GM23338 (cell line): ENCODE measurements around the gene NAALADL2. TPM values are rescaled to one million over a fixed set of nuclear protein-coding genes. Genes with fewer than 3 reads are reported as not detected.

Experiments
- ATAC-seq: fragments of 200-7000 bp; cut with Tn5 transposase; 3 replicates; pipeline ENCODE4 v1.9.1; 2020
- DNase-seq: peaks from one replicate; pipeline ENCODE4 v3.0.0-alpha.2; 2015; ENCODE audit warnings: low spot score
- H2AFZ ChIP-seq: fragments of 200-600 bp; sonication (generic); 2 replicates; pipeline ENCODE4 v1.8.0; 2016; ENCODE audit warnings: antibody characterized with exemption, mild to moderate bottlenecking, moderate library complexity
- H3F3A ChIP-seq: fragments of 200-600 bp; sonication (generic); replicated peaks from 2 replicates; pipeline ENCODE4 v1.8.0; 2017; ENCODE audit warnings: antibody characterized with exemption, mixed run types, low read depth
- H3K27ac ChIP-seq: fragments of 200-600 bp; sonication (generic); 2 replicates; pipeline ENCODE4 v1.6.1; 2016; ENCODE audit warnings: low read depth
- H3K27me3 ChIP-seq: fragments of 200-600 bp; sonication (generic); 2 replicates; pipeline ENCODE4 v1.8.0; 2016; ENCODE audit warnings: mild to moderate bottlenecking, mixed run types, moderate library complexity; ENCODE audit not compliant: insufficient read depth
- H3K36me3 ChIP-seq: fragments of 200-600 bp; sonication (generic); 2 replicates; pipeline ENCODE4 v1.8.0; 2016; ENCODE audit warnings: mild to moderate bottlenecking; ENCODE audit not compliant: insufficient read depth
- H3K4me1 ChIP-seq: fragments of 200-600 bp; sonication (generic); 2 replicates; pipeline ENCODE4 v1.8.0; 2016; ENCODE audit warnings: mild to moderate bottlenecking, moderate library complexity; ENCODE audit not compliant: insufficient read depth
- H3K4me2 ChIP-seq: fragments of 200-600 bp; sonication (generic); 2 replicates; pipeline ENCODE4 v1.7.1; 2017; ENCODE audit warnings: mixed run types
- H3K4me3 ChIP-seq: fragments of 200-600 bp; sonication (generic); 2 replicates; pipeline ENCODE4 v1.6.1; 2016; ENCODE audit warnings: mixed run types
- H3K79me2 ChIP-seq: fragments of 200-600 bp; sonication (generic); replicated peaks from 2 replicates; pipeline ENCODE4 v1.8.0; 2017; ENCODE audit warnings: mild to moderate bottlenecking; ENCODE audit not compliant: insufficient read depth
- H3K9me2 ChIP-seq: fragments of 200-600 bp; sonication (generic); 2 replicates; pipeline ENCODE4 v1.8.0; 2017; ENCODE audit not compliant: insufficient read depth
- H4K20me1 ChIP-seq: fragments of 200-600 bp; sonication (generic); replicated peaks from 2 replicates; pipeline ENCODE4 v1.8.0; 2017; ENCODE audit warnings: mild to moderate bottlenecking; ENCODE audit not compliant: insufficient read depth
- H3K27ac Mint-ChIP-seq: 2 replicates; pipeline ENCODE4 v1.8.0; 2020; ENCODE audit warnings: inconsistent platforms, mild to moderate bottlenecking, moderate library complexity, mixed read lengths
- H3K27me3 Mint-ChIP-seq: 3 replicates; pipeline ENCODE4 v1.8.0; 2022; ENCODE audit warnings: low read depth, mild to moderate bottlenecking, moderate library complexity, mixed read lengths, inconsistent platforms; ENCODE audit not compliant: insufficient read depth, poor library complexity
- H3K36me3 Mint-ChIP-seq: 3 replicates; pipeline ENCODE4 v1.8.0; 2021; ENCODE audit warnings: low read depth, mild to moderate bottlenecking, inconsistent platforms, moderate library complexity, mixed read lengths
- H3K4me1 Mint-ChIP-seq: 3 replicates; pipeline ENCODE4 v1.8.0; 2020; ENCODE audit warnings: mild to moderate bottlenecking, inconsistent platforms, mixed read lengths
- H3K4me3 Mint-ChIP-seq: 3 replicates; pipeline ENCODE4 v1.8.0; 2021; ENCODE audit warnings: moderate library complexity, mild to moderate bottlenecking, inconsistent platforms, mixed read lengths
- H3K9me3 Mint-ChIP-seq: 3 replicates; pipeline ENCODE4 v1.8.0; 2020; ENCODE audit warnings: moderate library complexity, mild to moderate bottlenecking, inconsistent platforms, mixed read lengths
- ETS1 ChIP-seq: IDR thresholded peaks from 2 replicates; pipeline ENCODE4 v1.6.1; 2016; ENCODE audit warnings: antibody characterized with exemption
- EZH2 ChIP-seq: fragments of 200-600 bp; sonication (generic); IDR thresholded peaks from one replicate; pipeline ENCODE4 v1.8.0; 2017; ENCODE audit warnings: antibody characterized with exemption, mild to moderate bottlenecking, low read depth; ENCODE audit not compliant: unreplicated experiment
- EZH2phosphoT487 ChIP-seq: fragments of 200-600 bp; sonication (generic); IDR thresholded peaks from one replicate; pipeline ENCODE4 v1.8.1; 2018; ENCODE audit warnings: antibody characterized with exemption; ENCODE audit not compliant: unreplicated experiment
- NANOG ChIP-seq: IDR thresholded peaks from 2 replicates; pipeline ENCODE4 v1.6.1; 2016; ENCODE audit warnings: antibody characterized with exemption, borderline replicate concordance
- POLR2AphosphoS5 ChIP-seq: IDR thresholded peaks from 2 replicates; pipeline ENCODE4 v1.6.1; 2016; ENCODE audit warnings: antibody characterized with exemption, low read depth
- REST ChIP-seq: IDR thresholded peaks from one replicate; pipeline ENCODE4 v1.6.1; 2018; ENCODE audit warnings: antibody characterized with exemption; ENCODE audit not compliant: unreplicated experiment
- ZNF462 ChIP-seq: fragments of 250-450 bp; sonication (Bioruptor Pico); IDR thresholded peaks from 2 replicates; pipeline ENCODE4 v1.5.0; 2020; ENCODE audit warnings: mild to moderate bottlenecking, moderate library complexity
- polyA plus RNA-seq: library from polyadenylated mRNA; unstranded; fragments of >200 nt; fragmentation: Nextera tagmentation; extraction: Ambion mirVana; gene quantifications from 2 replicates; pipeline ENCODE4 v1.2.1, GENCODE V29; 2016
- total RNA-seq: library from RNA; depleted of rRNA; stranded (reverse); fragments of >200 nt; shearing (Covaris generic); gene quantifications from 2 replicates; pipeline ENCODE4 v1.2.3, GENCODE V29; 2014

The NAALADL2 gene
- total and polyA plus RNA-seq, 2 experiments from 2014 or later: 1.6 to 2.6 TPM

GRCh38 chr3:175662815-175663214, 803.7 kb downstream of the NAALADL2 start (continued):
- TF ChIP-seq REST (no peak), POLR2AphosphoS5 (no peak), EZH2phosphoT487 (no peak), ZNF462 (no peak)

- Mint-ChIP-seq H3K27me3 (no peaks in the 10 kb centered on the region), H3K4me3 (no peak overlapping the region), H3K9me3 (no peaks in the 10 kb centered on the region)
These were observed 805.8 kb downstream of the NAALADL2 start for GRCh38 chr3:175664911-175665310.

More at GRCh38 chr3:175664911-175665310, 805.8 kb downstream of the NAALADL2 start:
- H3K4me2 ChIP-seq: no peak overlapping the region
- no peak overlapping the region for H3K27ac ChIP-seq
- H3K79me2 ChIP-seq: no peaks in the 10 kb centered on the region
- no peak overlapping the region for H2AFZ ChIP-seq
- H3K36me3 ChIP-seq: no peaks in the 10 kb centered on the region
- H3K27me3 ChIP-seq: no peaks in the 10 kb centered on the region
- ATAC-seq (no peak), DNase-seq (no peak)
- H3K27ac Mint-ChIP-seq: no peak overlapping the region
- H3K9me2 ChIP-seq: no peaks in the 10 kb centered on the region
- TF ChIP-seq ETS1 (no peak), EZH2 (no peak), NANOG (no peak)
- no peak overlapping the region for H3K4me3 ChIP-seq
- H3F3A ChIP-seq: no peaks in the 10 kb centered on the region
- H4K20me1 ChIP-seq: no peaks in the 10 kb centered on the region
- 0 out of 2 replicates have a peak, but pooled peaks cover under 1% of the 10 kb centered on the region for H3K4me1 ChIP-seq
- no peaks in the 10 kb centered on the region for H3K4me1 Mint-ChIP-seq
- H3K36me3 Mint-ChIP-seq: no peaks in the 10 kb centered on the region
